BE2C (cell line): ENCODE results near the gene GJA4.

ENCODE experiments used
- DNase-seq: peaks from one replicate; pipeline ENCODE4 v3.0.0-alpha.2; 2020
- H3K27me3 ChIP-seq: fragments of 250-450 bp; sonication (Bioruptor Pico); 2 replicates; pipeline ENCODE4 v1.5.1; 2020; ENCODE audit warnings: mild to moderate bottlenecking
- H3K36me3 ChIP-seq: fragments of 250-450 bp; sonication (Bioruptor Pico); 2 replicates; pipeline ENCODE4 v1.5.1; 2020; ENCODE audit warnings: mild to moderate bottlenecking
- H3K4me1 ChIP-seq: fragments of 250-450 bp; sonication (Bioruptor Pico); 2 replicates; pipeline ENCODE4 v1.5.1; 2020
- H3K4me3 ChIP-seq: 2 replicates; pipeline ENCODE4 v1.5.1; 2011; ENCODE audit warnings: low read depth, low read length
- H3K9me3 ChIP-seq: fragments of 250-450 bp; sonication (Bioruptor Pico); 2 replicates; pipeline ENCODE4 v1.5.1; 2020
- TF ChIP-seq, protein P1 (sequence below): IDR thresholded peaks from 2 replicates; pipeline ENCODE4 v1.5.1; 2012; ENCODE audit warnings: mild to moderate bottlenecking, low read depth, low read length

Gene GJA4

DNA sequence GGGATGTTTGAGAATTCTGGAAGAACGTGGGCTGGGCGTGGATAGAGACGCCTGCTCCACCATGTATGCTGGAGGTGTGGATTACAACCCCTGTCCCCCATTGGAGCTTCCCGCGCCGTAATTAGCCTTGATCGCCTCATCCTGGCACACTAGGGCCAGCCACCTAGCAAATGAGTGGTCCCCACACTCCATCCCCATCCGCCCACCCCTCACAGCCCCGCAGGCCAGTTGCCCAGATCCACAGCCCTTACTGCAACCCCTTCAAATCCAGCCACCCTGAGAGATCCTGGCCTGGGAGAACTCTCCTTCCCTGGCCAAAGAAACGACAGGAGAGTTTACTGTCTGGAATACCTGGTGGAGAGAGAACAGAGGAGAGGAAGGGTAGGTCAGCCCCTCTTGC lies 375 bp upstream of the GJA4 start:
- TF ChIP-seq, protein P1, sequence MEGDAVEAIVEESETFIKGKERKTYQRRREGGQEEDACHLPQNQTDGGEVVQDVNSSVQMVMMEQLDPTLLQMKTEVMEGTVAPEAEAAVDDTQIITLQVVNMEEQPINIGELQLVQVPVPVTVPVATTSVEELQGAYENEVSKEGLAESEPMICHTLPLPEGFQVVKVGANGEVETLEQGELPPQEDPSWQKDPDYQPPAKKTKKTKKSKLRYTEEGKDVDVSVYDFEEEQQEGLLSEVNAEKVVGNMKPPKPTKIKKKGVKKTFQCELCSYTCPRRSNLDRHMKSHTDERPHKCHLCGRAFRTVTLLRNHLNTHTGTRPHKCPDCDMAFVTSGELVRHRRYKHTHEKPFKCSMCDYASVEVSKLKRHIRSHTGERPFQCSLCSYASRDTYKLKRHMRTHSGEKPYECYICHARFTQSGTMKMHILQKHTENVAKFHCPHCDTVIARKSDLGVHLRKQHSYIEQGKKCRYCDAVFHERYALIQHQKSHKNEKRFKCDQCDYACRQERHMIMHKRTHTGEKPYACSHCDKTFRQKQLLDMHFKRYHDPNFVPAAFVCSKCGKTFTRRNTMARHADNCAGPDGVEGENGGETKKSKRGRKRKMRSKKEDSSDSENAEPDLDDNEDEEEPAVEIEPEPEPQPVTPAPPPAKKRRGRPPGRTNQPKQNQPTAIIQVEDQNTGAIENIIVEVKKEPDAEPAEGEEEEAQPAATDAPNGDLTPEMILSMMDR, result no peak
- Histone ChIP-seq H3K9me3 (no peaks in the 10 kb centered on the region), H3K27me3 (no peaks in the 10 kb centered on the region), H3K36me3 (no peaks in the 10 kb centered on the region), H3K4me3 (no peak overlapping the region), H3K4me1 (no peaks in the 10 kb centered on the region)
- no peak for DNase-seq

DNA sequence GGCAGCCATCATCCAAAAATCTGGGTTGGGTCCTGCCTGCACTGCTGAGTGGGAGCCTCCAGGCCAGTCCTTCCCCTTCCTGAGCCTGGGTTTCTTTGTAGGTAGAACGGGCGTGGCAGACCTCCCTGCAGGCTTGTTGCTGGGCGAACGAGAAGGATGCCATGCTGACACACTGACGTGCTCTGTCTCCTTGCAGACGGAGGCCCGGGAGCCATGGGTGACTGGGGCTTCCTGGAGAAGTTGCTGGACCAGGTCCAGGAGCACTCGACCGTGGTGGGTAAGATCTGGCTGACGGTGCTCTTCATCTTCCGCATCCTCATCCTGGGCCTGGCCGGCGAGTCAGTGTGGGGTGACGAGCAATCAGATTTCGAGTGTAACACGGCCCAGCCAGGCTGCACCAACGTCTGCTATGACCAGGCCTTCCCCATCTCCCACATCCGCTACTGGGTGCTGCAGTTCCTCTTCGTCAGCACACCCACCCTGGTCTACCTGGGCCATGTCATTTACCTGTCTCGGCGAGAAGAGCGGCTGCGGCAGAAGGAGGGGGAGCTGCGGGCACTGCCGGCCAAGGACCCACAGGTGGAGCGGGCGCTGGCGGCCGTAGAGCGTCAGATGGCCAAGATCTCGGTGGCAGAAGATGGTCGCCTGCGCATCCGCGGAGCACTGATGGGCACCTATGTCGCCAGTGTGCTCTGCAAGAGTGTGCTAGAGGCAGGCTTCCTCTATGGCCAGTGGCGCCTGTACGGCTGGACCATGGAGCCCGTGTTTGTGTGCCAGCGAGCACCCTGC lies 1.4 kb downstream of the GJA4 start:
- TF ChIP-seq, protein P1, result no peak
- Histone ChIP-seq H3K9me3 (no peaks in the 10 kb centered on the region), H3K4me3 (no peak overlapping the region), H3K4me1 (no peaks in the 10 kb centered on the region), H3K36me3 (no peaks in the 10 kb centered on the region), H3K27me3 (no peaks in the 10 kb centered on the region)
- no peak for DNase-seq

DNA sequence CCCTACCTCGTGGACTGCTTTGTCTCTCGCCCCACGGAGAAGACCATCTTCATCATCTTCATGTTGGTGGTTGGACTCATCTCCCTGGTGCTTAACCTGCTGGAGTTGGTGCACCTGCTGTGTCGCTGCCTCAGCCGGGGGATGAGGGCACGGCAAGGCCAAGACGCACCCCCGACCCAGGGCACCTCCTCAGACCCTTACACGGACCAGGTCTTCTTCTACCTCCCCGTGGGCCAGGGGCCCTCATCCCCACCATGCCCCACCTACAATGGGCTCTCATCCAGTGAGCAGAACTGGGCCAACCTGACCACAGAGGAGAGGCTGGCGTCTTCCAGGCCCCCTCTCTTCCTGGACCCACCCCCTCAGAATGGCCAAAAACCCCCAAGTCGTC lies 2.0 kb downstream of the GJA4 start:
- DNase-seq, result no peak
- TF ChIP-seq, protein P1, result no peak
- H3K4me3 ChIP-seq, result no peak overlapping the region
- no peaks in the 10 kb centered on the region for H3K9me3 ChIP-seq
- no peaks in the 10 kb centered on the region for H3K4me1 ChIP-seq
- no peaks in the 10 kb centered on the region for H3K36me3 ChIP-seq
- no peaks in the 10 kb centered on the region for H3K27me3 ChIP-seq

DNA sequence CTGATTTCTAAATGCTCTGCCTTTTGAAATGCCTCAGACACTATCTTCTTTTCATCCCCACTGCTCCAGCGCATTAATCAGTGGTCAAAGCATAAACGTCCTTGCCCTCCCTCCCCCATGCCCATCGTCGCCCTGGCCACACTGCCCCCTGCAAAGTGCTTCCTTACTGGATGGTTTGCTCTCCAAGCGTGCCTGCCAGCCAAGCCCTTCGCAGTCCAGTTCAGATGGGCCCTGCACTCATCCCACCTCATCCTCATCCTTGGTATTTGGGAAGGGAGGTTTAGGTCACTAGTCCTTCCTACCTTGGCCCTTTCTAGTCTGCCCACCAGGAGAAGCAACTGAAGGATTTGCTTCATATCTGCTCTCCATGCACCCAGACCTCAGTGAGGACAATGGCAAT lies 3.1 kb downstream of the GJA4 start:
- Histone ChIP-seq H3K27me3 (no peaks in the 10 kb centered on the region), H3K36me3 (no peaks in the 10 kb centered on the region), H3K4me3 (no peak overlapping the region), H3K4me1 (no peaks in the 10 kb centered on the region), H3K9me3 (no peaks in the 10 kb centered on the region)
- DNase-seq, result no peak
- TF ChIP-seq, protein P1, result no peak

DNA sequence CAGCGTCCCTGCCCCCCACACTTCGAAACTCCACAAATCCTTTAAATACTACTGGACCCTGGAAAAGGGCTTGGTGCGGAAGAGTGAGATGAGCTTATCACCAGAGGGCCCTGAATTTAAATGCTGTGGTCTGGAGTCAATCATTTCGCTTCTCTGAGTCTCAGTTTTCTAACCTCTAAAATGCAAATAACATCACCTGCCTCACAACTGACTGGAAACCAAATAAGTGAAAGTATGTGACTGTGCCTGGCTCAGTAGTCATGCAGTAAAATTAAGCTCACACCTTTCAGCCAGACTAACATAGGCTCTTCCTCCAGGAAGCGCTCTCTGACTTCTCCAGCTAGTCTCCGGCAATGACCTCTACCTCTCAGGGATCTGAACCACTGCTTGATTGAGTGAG lies 4.2 kb downstream of the GJA4 start:
- no peak for DNase-seq
- TF ChIP-seq, protein P1, result no peak
- H3K27me3 ChIP-seq, result no peaks in the 10 kb centered on the region

DNA sequence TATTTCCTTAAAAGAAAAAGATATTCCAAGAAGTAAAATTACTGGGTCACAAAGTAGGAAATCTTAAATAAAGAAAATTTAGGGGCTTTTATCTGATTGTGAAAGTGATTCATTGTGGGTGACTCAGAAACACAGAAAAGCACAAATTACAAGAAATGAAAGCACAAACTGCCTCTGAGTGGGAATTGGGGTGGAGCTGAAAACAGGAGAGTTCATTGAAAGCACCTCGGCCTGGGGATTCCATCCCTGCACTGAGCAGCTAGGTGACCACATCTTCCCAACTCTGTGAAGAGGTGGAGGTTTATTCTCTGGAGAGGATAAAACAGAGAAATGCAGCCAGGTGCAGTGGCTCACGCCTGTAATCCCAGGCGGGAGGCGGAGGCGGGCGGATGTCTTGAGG lies 7.4 kb downstream of the GJA4 start:
- TF ChIP-seq, protein P1, result no peak
- H3K36me3 ChIP-seq, result no peaks in the 10 kb centered on the region
- H3K27me3 ChIP-seq, result no peaks in the 10 kb centered on the region
- no peak overlapping the region for H3K4me3 ChIP-seq
- no peak for DNase-seq
- no peaks in the 10 kb centered on the region for H3K9me3 ChIP-seq
- H3K4me1 ChIP-seq, result no peaks in the 10 kb centered on the region

More for the DNA sequence above, 4.2 kb downstream of the GJA4 start:
- Histone ChIP-seq H3K9me3 (no peaks in the 10 kb centered on the region), H3K4me3 (no peak overlapping the region), H3K4me1 (no peaks in the 10 kb centered on the region), H3K36me3 (no peaks in the 10 kb centered on the region)
